CD4-positive, alpha-beta memory T cell (primary cell): ENCODE measurements around the gene LCE2D. TPM values are rescaled to one million over a fixed set of nuclear protein-coding genes. Genes with fewer than 3 reads are reported as not detected.
"Not testable (repeated sequence)": the region's sequence is repeated elsewhere in the genome, so short reads cannot be mapped to it uniquely, and the experiment has no call there.

Source experiments
- CTCF ChIA-PET: fragments of 350-600 bp; sonication (Branson Sonifier 250); formaldehyde crosslinking; loops from one replicate; lab custom pipeline; 2021; ENCODE audit warnings: inconsistent platforms; ENCODE audit not compliant: partially characterized antibody; lab: Charles Lee
- POLR2A ChIA-PET: fragments of 350-600 bp; sonication (Branson Sonifier 250); formaldehyde crosslinking; loops from one replicate; lab custom pipeline; 2021; ENCODE audit not compliant: partially characterized antibody; lab: Charles Lee
- DNase-seq, 5 donors: peaks; one replicate each; pipeline versions ENCODE4 v3.0.0 to v3.0.0-alpha.2; 2020 to 2022; ENCODE audit warnings: mixed read lengths in 1 of 5
- H3K27ac ChIP-seq: one replicate; pipeline ENCODE4 v1.7.0; 2013; ENCODE audit warnings: low read depth, low read length
- H3K27me3 ChIP-seq: 2 replicates; pipeline ENCODE4 v1.7.0; 2013; ENCODE audit warnings: mild to moderate bottlenecking, low read length, moderate library complexity; ENCODE audit not compliant: insufficient read depth
- H3K36me3 ChIP-seq: 2 replicates; pipeline ENCODE4 v1.7.0; 2013; ENCODE audit warnings: mild to moderate bottlenecking, low read length, moderate library complexity; ENCODE audit not compliant: insufficient read depth
- H3K4me1 ChIP-seq: 2 replicates; pipeline ENCODE4 v1.7.0; 2013; ENCODE audit warnings: mild to moderate bottlenecking, low read length, moderate library complexity; ENCODE audit not compliant: insufficient read depth
- H3K4me3 ChIP-seq, 2 donors: one replicate each; pipeline ENCODE4 v1.7.0; 2013; ENCODE audit warnings: low read length in 2 of 2, mild to moderate bottlenecking in 1 of 2
- H3K9me3 ChIP-seq, 2 donors: one replicate each; pipeline ENCODE4 v1.7.0; 2013; ENCODE audit warnings: low read length in 2 of 2, control low read depth in 1 of 2; ENCODE audit not compliant: control insufficient read depth in 1 of 2
- H3K27ac Mint-ChIP-seq, 7 donors: one replicate each; pipeline ENCODE4 v1.8.0; 2020 to 2021; ENCODE audit warnings: mixed read lengths in 7 of 7, mild to moderate bottlenecking in 6 of 7, inconsistent platforms in 3 of 7, moderate library complexity in 3 of 7
- H3K27me3 Mint-ChIP-seq, 2 donors: one replicate each; pipeline ENCODE4 v1.8.0; 2020 to 2021; ENCODE audit warnings: mixed read lengths in 2 of 2
- H3K36me3 Mint-ChIP-seq, 2 donors: one replicate each; pipeline ENCODE4 v1.8.0; 2020 to 2021; ENCODE audit warnings: mixed read lengths in 2 of 2, inconsistent platforms in 1 of 2, mild to moderate bottlenecking in 1 of 2
- H3K4me1 Mint-ChIP-seq, 4 donors: one replicate each; pipeline ENCODE4 v1.8.0; 2020 to 2021; ENCODE audit warnings: mixed read lengths in 4 of 4, mild to moderate bottlenecking in 1 of 4
- H3K4me3 Mint-ChIP-seq, 8 donors: one replicate each; pipeline ENCODE4 v1.8.0; 2020 to 2021; ENCODE audit warnings: mixed read lengths in 8 of 8, mild to moderate bottlenecking in 7 of 8, moderate library complexity in 6 of 8, inconsistent platforms in 3 of 8
- H3K9me3 Mint-ChIP-seq, 8 donors: one replicate each; pipeline ENCODE4 v1.8.0; 2020 to 2021; ENCODE audit warnings: mixed read lengths in 8 of 8, mild to moderate bottlenecking in 5 of 8, inconsistent platforms in 3 of 8, moderate library complexity in 1 of 8
- intact Hi-C: fragments of 100-400 bp; cut with micrococcal nuclease; formaldehyde crosslinking; loops from one replicate; pipeline ENCODE4 v1.15.1; 2023
- polyA plus RNA-seq, 2 donors: library from polyadenylated mRNA; unstranded; fragments of 300-500 nt; fragmentation: Illumina TruSeq; gene quantifications; one replicate each; pipeline ENCODE4 v1.2.3, GENCODE V29; 2021
- total RNA-seq, 2 experiments: library from RNA; stranded (reverse); gene quantifications; one replicate each; pipeline ENCODE4 v1.2.3, GENCODE V29; 2021

The LCE2D gene
- total and polyA plus RNA-seq, 4 experiments from 2014 or later = not detected

DNA sequence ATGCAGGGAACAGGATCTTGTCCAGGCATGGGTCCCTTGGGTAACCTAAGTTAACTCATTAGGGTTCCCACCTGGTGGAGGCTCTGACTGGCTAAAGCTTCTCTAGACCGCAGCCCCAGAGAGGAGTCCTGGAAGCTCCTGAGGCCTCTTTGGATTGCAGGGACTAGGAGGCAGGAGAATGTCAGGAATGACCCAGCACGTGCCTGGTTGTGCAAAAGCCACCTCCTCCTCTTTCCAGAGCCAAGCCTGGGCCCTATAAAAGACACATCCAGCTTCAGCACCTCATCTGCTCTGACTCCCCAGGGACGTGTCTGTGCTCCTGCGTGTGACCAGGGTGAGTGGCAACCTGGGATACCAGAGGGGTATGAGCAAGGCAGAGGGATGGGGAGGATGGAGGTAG, 22.6 kb downstream of the LCE2D start, which contains the start of gene LCE2B:
Gene LCE2B, plus strand, starts transcription at position 301 of the 400 bp plus-strand sequence. CDS start 721 bp downstream, outside the sequence.
- H3K36me3 ChIP-seq, H3K9me3 ChIP-seq, H3K4me3 ChIP-seq, POLR2A ChIA-PET, H3K27me3 ChIP-seq, DNase-seq, H3K27ac ChIP-seq, H3K4me3 Mint-ChIP-seq, H3K4me1 ChIP-seq, H3K9me3 Mint-ChIP-seq, H3K4me1 Mint-ChIP-seq, H3K36me3 Mint-ChIP-seq, H3K27ac Mint-ChIP-seq, CTCF ChIA-PET, intact Hi-C loops: not testable (repeated sequence)
- peaks cover 7 to 45% of the 10 kb centered on the region in 2 donors for H3K27me3 Mint-ChIP-seq

DNA sequence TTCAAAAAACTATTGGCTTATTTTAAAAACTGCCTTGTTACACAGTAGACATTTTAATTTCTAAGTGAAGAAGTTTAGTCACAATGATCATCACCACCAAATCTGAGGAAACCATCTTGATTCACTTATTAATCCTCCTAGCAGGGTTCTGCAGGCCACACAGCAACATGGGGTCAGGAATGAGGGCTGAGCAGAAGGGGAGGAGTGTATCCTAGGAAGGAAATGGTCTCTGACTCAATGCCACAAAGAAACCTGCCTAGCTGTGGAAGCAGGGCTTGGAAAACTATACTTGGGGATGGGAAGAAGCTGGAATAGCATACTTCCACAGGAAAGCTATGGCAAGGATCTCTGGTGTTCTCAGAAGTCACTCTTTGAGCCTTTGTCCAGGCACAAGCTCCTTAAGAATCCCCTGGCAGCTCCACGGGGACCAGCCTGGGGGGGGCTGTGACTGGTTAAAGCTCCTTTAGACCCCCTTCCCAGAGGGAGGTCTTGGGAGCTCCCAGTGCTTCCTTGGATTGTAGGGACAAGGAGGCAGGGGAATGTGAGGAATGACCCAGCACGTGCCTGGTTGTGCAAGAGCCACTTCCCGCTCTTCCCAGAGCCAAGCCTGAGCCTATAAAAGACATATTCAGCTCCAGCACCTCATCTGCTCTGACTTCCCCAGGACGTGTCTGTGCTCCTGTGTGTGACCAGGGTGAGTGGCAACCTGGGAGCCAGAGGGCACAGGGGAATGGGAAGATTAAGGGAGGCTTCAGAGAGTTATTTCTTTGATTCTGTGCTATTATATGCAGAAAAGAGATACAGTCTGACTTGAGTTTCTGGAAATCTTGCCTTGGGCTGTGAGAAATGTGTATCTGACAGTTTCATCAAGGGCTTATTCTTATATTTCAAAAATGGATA, 34.8 kb downstream of the LCE2D start, which contains the start of gene LCE2A:
Gene LCE2A, plus strand, starts transcription at position 645 of the 900 bp plus-strand sequence. CDS start 557 bp downstream, outside the sequence.
- CTCF ChIA-PET = interaction anchor here (0.5 to 1.1 kb wide), 2 partner anchors 11 to 44 kb away, joined by 4 read pairs; partner anchors contain the start of gene LCE4A
- POLR2A ChIA-PET = no interaction called here
- intact Hi-C loops = no loop called here
- no peak within 1 kb of the TSS for H3K27ac ChIP-seq
- no peak within 1 kb of the TSS for H3K27ac Mint-ChIP-seq
- no peaks in the 10 kb centered on the region for H3K27me3 ChIP-seq
- H3K9me3 ChIP-seq = no peaks in the 10 kb centered on the region
- H3K4me3 Mint-ChIP-seq = no peak within 1 kb of the TSS
- DNase-seq = no peak
- peaks cover 7 to 11% of the 10 kb centered on the region in 2 donors for H3K27me3 Mint-ChIP-seq
- H3K4me3 ChIP-seq = no peak within 1 kb of the TSS
- no peaks in the 10 kb centered on the region for H3K4me1 ChIP-seq
- H3K9me3 Mint-ChIP-seq = peaks cover 0 to 5% (median under 1%) of the 10 kb centered on the region in 8 donors
- H3K36me3 Mint-ChIP-seq = no peaks in the 10 kb centered on the region
- no peaks in the 10 kb centered on the region for H3K36me3 ChIP-seq
- no peaks in the 10 kb centered on the region for H3K4me1 Mint-ChIP-seq

DNA sequence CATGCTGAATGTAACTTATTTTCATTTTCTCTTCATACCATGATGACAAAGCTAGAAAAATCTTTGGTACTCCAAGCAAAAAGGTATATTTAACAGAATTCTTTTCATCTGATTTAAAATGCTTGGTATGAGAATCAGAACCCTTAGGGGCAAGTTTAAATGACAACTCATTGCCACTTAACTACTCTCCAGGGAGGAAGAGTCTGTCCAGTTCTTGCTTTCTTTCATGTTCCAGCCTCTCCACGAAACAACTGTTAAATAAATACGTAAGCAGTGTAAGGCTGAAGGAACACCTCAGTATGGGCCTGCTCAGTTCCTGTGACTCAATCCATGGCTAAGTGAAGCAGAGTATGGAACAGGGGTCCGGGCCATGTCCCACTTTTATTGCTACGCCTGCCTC, 36.6 kb downstream of the LCE2D start:
- ChIA-PET CTCF (no interaction called here), POLR2A (no interaction called here)
- Mint-ChIP-seq H3K4me1 (no peaks in the 10 kb centered on the region), H3K4me3 (no peak overlapping the region), H3K27ac (no peak overlapping the region), H3K27me3 (peaks cover 6 to 7% of the 10 kb centered on the region in 2 donors), H3K36me3 (no peaks in the 10 kb centered on the region), H3K9me3 (peaks cover 0 to 5% (median 0%) of the 10 kb centered on the region in 8 donors)
- Histone ChIP-seq H3K4me3 (no peak overlapping the region), H3K9me3 (no peaks in the 10 kb centered on the region), H3K4me1 (no peaks in the 10 kb centered on the region), H3K27ac (no peak overlapping the region), H3K27me3 (no peaks in the 10 kb centered on the region), H3K36me3 (no peaks in the 10 kb centered on the region)
- intact Hi-C loops = no loop called here
- no peak for DNase-seq

DNA sequence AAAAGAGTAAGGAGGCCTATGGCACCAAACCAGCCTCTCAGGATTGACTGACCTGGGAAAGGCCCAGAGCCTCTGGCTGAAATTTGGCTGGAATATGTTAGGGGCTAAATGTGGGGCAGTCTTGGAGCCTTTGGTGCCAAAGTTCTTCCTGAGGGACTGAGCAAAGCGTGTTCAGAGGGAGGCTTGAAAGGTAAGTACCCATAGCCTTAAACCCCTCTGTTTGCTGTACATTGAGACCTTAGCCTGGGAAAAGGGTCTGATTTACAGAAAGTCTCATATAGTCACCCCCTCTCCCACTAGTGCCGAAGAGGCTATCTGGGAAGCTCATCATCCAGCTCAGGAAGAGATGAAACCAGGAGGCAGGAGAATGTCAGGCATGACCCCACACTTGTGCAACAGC, 44.7 kb downstream of the LCE2D start, which contains the start of gene LCE4A:
Gene LCE4A, plus strand, starts transcription at position 301 of the 400 bp plus-strand sequence. CDS start 916 bp downstream, outside the sequence.
- CTCF ChIA-PET = interaction anchor here (1.4 kb wide), 1 partner anchor 10 kb away, joined by 4 read pairs; the partner anchor contains the start of gene LCE2A
- H3K4me1 Mint-ChIP-seq = no peaks in the 10 kb centered on the region
- H3K27me3 Mint-ChIP-seq = peaks cover 21 to 23% of the 10 kb centered on the region in 2 donors
- intact Hi-C loops = no loop called here
- H3K36me3 Mint-ChIP-seq = no peaks in the 10 kb centered on the region
- no peaks in the 10 kb centered on the region for H3K4me1 ChIP-seq
- POLR2A ChIA-PET = no interaction called here
- H3K9me3 ChIP-seq = no peaks in the 10 kb centered on the region
- H3K9me3 Mint-ChIP-seq = peaks cover 0 to 6% (median 3%) of the 10 kb centered on the region in 8 donors
- no peak within 1 kb of the TSS for H3K4me3 Mint-ChIP-seq
- no peak for DNase-seq
- H3K36me3 ChIP-seq = no peaks in the 10 kb centered on the region
- no peak within 1 kb of the TSS for H3K27ac ChIP-seq
- H3K27me3 ChIP-seq = no peaks in the 10 kb centered on the region
- H3K27ac Mint-ChIP-seq = no peak within 1 kb of the TSS
- no peak within 1 kb of the TSS for H3K4me3 ChIP-seq

Other genes starting within 250 kb of the LCE2D start
- not detected for gene CRNN, start 249.1 kb upstream of the LCE2D start, total RNA-seq
- gene CRNN, start 249.1 kb upstream of the LCE2D start, polyA plus RNA-seq = not detected
- gene LCE5A, start 152.6 kb upstream of the LCE2D start, total RNA-seq = not detected
- not detected for gene LCE5A, start 152.6 kb upstream of the LCE2D start, polyA plus RNA-seq
- gene CRCT1, start 148.9 kb upstream of the LCE2D start, total RNA-seq = not detected
- not detected for gene CRCT1, start 148.9 kb upstream of the LCE2D start, polyA plus RNA-seq
- not detected for gene LCE3E, start 96.6 kb upstream of the LCE2D start, total RNA-seq
- not detected for gene LCE3E, start 96.6 kb upstream of the LCE2D start, polyA plus RNA-seq
- not detected for gene LCE3D, start 82.9 kb upstream of the LCE2D start, total RNA-seq
- gene LCE3D, start 82.9 kb upstream of the LCE2D start, polyA plus RNA-seq = not detected
- gene LCE3C, start 63.1 kb upstream of the LCE2D start, total RNA-seq = not detected
- not detected for gene LCE3C, start 63.1 kb upstream of the LCE2D start, polyA plus RNA-seq
- gene LCE3B, start 49.6 kb upstream of the LCE2D start, total RNA-seq = not detected
- gene LCE3B, start 49.6 kb upstream of the LCE2D start, polyA plus RNA-seq = not detected
- gene LCE3A, start 40.3 kb upstream of the LCE2D start, total RNA-seq = not detected
- not detected for gene LCE3A, start 40.3 kb upstream of the LCE2D start, polyA plus RNA-seq
- not detected for gene LCE2C, start 11.9 kb downstream of the LCE2D start, total RNA-seq
- not detected for gene LCE2C, start 11.9 kb downstream of the LCE2D start, polyA plus RNA-seq
- not detected for gene LCE2B, start 22.7 kb downstream of the LCE2D start, total RNA-seq
- gene LCE2B, start 22.7 kb downstream of the LCE2D start, polyA plus RNA-seq = not detected
- gene LCE2A, start 35.0 kb downstream of the LCE2D start, total RNA-seq = not detected
- not detected for gene LCE2A, start 35.0 kb downstream of the LCE2D start, polyA plus RNA-seq
- not detected for gene LCE4A, start 44.8 kb downstream of the LCE2D start, total RNA-seq
- gene LCE4A, start 44.8 kb downstream of the LCE2D start, polyA plus RNA-seq = not detected
- not detected for gene KPRP, start 94.6 kb downstream of the LCE2D start, total RNA-seq
- not detected for gene KPRP, start 94.6 kb downstream of the LCE2D start, polyA plus RNA-seq
- not detected for gene LCE1F, start 111.8 kb downstream of the LCE2D start, total RNA-seq
- gene LCE1F, start 111.8 kb downstream of the LCE2D start, polyA plus RNA-seq = not detected
- not detected for gene LCE1E, start 122.9 kb downstream of the LCE2D start, total RNA-seq
- not detected for gene LCE1E, start 122.9 kb downstream of the LCE2D start, polyA plus RNA-seq
- not detected for gene LCE1D, start 133.3 kb downstream of the LCE2D start, total RNA-seq
- not detected for gene LCE1D, start 133.3 kb downstream of the LCE2D start, polyA plus RNA-seq
- gene LCE1C, start 143.3 kb downstream of the LCE2D start, total RNA-seq = not detected
- gene LCE1C, start 143.3 kb downstream of the LCE2D start, polyA plus RNA-seq = not detected
- gene LCE1B, start 148.6 kb downstream of the LCE2D start, total RNA-seq = not detected
- not detected for gene LCE1B, start 148.6 kb downstream of the LCE2D start, polyA plus RNA-seq
- not detected for gene LCE1A, start 164.1 kb downstream of the LCE2D start, total RNA-seq
- not detected for gene LCE1A, start 164.1 kb downstream of the LCE2D start, polyA plus RNA-seq
- gene LCE6A, start 179.5 kb downstream of the LCE2D start, total RNA-seq = not detected
- gene LCE6A, start 179.5 kb downstream of the LCE2D start, polyA plus RNA-seq = not detected
- not detected for gene LCE7A, start 196.6 kb downstream of the LCE2D start, total RNA-seq
- gene LCE7A, start 196.6 kb downstream of the LCE2D start, polyA plus RNA-seq = not detected
- gene SMCP, start 214.9 kb downstream of the LCE2D start, total RNA-seq = not detected
- gene SMCP, start 214.9 kb downstream of the LCE2D start, polyA plus RNA-seq = not detected
- not detected for gene IVL, start 245.2 kb downstream of the LCE2D start, total RNA-seq
- not detected for gene IVL, start 245.2 kb downstream of the LCE2D start, polyA plus RNA-seq